HG03135 (cell line): ENCODE results near the gene BRD9.

ENCODE experiments used
- ATAC-seq: cut with Tn5 transposase; IDR thresholded peaks from one replicate; pipeline ENCODE4 v1.9.1; 2021; ENCODE audit warnings: mild to moderate bottlenecking, moderate library complexity; ENCODE audit not compliant: unreplicated experiment

BRD9 gene

GRCh38 chr5:819078-819477 lies 73.5 kb downstream of the BRD9 start:
- no peak for ATAC-seq

- no peak for ATAC-seq
Measured at GRCh38 chr5:816176-816575, 76.4 kb downstream of the BRD9 start.

- no peak for ATAC-seq
Measured at GRCh38 chr5:815449-815848, 77.2 kb downstream of the BRD9 start.
